PFSK-1 (cell line): ENCODE results near the gene KLF12.

Experiments used
- FOXP2 ChIP-seq: optimal IDR thresholded peaks from 2 replicates; pipeline ENCODE3; 2011; ENCODE audit warnings: borderline replicate concordance, control low read depth, inconsistent platforms; ENCODE audit not compliant: insufficient read depth; ENCODE audit errors: extremely low read length, extremely low read depth
- POLR2AphosphoS5 ChIP-seq: IDR thresholded peaks from 2 replicates; pipeline ENCODE4 v1.6.1; 2012; ENCODE audit warnings: low read depth, mild to moderate bottlenecking, control low read depth, low read length, moderate library complexity
- SIN3A ChIP-seq: IDR thresholded peaks from 2 replicates; pipeline ENCODE4 v1.6.1; 2012; ENCODE audit warnings: mild to moderate bottlenecking, low read length, moderate library complexity, borderline replicate concordance; ENCODE audit not compliant: insufficient read depth
- TAF1 ChIP-seq: IDR thresholded peaks from 2 replicates; pipeline ENCODE4 v1.6.1; 2012; ENCODE audit warnings: low read length, control low read depth, borderline replicate concordance; ENCODE audit not compliant: insufficient read depth
- TF ChIP-seq, protein P1 (sequence below), 2 experiments: IDR thresholded peaks; 2 replicates each; pipeline versions ENCODE4 v1.6.1 to v1.8.0; 2011 to 2012; ENCODE audit warnings: low read depth in 2 of 2, low read length in 2 of 2, control low read depth in 1 of 2, inconsistent platforms in 1 of 2, mild to moderate bottlenecking in 1 of 2, moderate library complexity in 1 of 2; ENCODE audit not compliant: insufficient read depth in 1 of 2

Gene KLF12

DNA sequence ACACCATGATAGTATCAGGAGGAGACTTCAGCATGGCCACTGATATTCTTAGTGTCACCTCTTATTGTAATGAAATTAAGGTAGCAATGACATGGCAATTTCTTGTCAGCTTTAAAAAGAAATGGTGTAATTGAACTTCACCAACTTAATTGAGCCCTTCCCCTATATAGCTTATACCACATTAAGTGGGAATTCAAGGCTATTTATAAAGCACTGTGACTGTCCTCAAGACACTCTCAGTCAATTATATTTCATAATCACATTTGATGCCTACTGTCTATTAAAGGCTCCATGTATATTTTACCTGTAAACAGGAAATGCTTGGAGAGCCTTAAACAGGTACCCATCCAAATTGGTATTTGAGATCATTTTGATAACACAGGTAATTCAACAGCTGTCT lies 28.3 kb downstream of the KLF12 start:
- TF ChIP-seq, protein P1, sequence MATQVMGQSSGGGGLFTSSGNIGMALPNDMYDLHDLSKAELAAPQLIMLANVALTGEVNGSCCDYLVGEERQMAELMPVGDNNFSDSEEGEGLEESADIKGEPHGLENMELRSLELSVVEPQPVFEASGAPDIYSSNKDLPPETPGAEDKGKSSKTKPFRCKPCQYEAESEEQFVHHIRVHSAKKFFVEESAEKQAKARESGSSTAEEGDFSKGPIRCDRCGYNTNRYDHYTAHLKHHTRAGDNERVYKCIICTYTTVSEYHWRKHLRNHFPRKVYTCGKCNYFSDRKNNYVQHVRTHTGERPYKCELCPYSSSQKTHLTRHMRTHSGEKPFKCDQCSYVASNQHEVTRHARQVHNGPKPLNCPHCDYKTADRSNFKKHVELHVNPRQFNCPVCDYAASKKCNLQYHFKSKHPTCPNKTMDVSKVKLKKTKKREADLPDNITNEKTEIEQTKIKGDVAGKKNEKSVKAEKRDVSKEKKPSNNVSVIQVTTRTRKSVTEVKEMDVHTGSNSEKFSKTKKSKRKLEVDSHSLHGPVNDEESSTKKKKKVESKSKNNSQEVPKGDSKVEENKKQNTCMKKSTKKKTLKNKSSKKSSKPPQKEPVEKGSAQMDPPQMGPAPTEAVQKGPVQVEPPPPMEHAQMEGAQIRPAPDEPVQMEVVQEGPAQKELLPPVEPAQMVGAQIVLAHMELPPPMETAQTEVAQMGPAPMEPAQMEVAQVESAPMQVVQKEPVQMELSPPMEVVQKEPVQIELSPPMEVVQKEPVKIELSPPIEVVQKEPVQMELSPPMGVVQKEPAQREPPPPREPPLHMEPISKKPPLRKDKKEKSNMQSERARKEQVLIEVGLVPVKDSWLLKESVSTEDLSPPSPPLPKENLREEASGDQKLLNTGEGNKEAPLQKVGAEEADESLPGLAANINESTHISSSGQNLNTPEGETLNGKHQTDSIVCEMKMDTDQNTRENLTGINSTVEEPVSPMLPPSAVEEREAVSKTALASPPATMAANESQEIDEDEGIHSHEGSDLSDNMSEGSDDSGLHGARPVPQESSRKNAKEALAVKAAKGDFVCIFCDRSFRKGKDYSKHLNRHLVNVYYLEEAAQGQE (IDR thresholded peaks at IDR 0.05; ENCODE audit: insufficient read depth in 1 of 2, low read depth in 2 of 2, low read length in 2 of 2) = no peak
- TF ChIP-seq SIN3A (no peak), FOXP2 (no peak), POLR2AphosphoS5 (no peak), TAF1 (no peak)

DNA sequence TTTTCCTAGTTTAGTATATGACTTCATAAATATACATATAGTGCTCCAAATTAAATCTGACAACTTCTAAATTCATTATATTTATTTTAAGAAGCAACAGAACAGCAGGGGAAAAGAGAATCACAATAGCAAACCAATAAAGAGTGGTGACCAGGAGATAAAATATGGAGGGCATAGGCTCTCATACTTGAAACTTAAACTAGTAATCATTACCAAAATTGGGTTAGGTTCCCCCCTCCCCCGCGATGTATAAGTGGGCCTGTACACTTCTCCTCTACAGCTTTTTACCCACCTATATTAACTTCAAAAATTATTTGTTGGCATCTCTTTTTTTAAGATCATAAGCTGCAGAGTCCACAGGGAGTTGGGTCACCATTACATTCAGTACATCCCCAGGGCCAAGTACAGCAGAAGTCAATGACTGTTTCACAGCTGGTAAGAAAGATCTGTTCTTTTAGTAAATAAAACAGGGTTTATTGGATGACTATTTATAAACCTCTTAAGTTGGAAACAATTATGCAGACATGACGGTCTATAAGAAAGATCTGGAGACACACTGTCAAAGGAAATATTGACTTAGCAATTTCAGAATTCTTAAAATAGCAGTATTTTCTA lies 29.4 kb downstream of the KLF12 start:
- TF ChIP-seq FOXP2 = no peak

DNA sequence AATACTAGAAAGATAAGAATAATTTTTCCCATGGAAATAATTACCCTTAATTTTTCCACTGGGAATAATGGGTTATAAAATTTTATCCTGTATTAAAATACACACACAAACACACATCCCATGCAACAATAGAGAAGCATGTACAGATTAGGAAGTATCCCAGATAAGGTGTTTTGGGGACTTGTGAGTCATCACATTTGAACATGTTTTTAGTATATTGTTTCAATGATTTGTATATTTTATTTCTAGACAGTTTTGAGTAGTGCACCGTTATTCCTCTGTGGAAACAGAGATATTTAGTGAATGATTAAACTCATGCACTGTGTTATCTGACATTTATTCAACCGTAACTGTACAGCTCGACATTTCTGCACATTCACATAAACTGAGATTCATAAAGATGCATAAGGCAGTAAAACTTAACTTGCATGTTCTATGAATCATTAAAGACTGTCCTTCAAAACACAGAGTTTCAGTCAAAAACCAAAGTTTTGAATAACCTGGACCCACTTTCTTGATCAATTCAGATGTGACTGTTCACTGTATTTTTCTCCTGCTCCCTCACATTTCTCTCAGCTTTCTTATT lies 30.1 kb downstream of the KLF12 start:
- TF ChIP-seq FOXP2 = no peak

DNA sequence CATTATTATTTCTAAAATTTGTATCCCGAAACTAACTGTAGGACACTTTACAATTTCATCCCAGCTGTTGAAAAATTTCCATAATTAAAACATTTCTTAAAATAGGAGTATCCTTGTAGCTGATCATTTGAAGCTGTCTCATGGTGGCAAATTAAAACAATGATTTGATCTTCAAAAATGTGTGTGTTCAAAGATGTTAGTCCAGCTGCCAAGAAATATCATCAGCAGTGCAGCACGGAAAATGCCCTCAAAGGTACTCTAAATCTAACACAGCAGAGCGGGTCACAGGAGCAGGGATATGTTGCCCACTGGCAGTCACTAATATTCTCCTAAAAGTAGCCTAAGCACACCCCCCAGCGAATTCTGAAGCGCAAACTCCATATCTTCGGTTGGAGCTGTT lies 31.0 kb downstream of the KLF12 start:
- TF ChIP-seq SIN3A = no peak
- TF ChIP-seq, protein P1 (IDR thresholded peaks at IDR 0.05; ENCODE audit: insufficient read depth in 1 of 2, low read depth in 2 of 2, low read length in 2 of 2) = no peak
- TF ChIP-seq TAF1 = no peak
- TF ChIP-seq FOXP2 = no peak
- TF ChIP-seq POLR2AphosphoS5 = no peak

DNA sequence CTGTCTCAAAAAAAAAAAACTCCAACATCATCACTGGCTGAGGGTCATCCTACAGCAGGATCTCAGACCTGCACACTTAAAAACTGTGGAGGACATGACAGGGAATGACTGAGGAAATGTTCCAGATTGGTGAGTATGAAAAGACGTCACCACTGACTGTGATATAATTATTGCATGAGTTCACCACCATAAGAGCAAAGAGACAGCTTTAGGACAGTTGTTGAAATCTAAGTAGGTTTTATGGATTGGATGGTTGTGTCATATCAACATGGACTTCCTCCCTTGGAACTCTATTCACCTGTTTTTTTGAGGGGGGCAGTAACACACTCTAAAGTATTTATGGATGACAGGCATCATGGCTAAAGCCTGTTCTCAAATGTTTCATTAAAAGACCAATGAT lies 31.5 kb downstream of the KLF12 start:
- TF ChIP-seq FOXP2 = no peak
- no peak for TF ChIP-seq TAF1
- TF ChIP-seq SIN3A = no peak
- TF ChIP-seq, protein P1 (IDR thresholded peaks at IDR 0.05; ENCODE audit: insufficient read depth in 1 of 2, low read depth in 2 of 2, low read length in 2 of 2) = no peak
- no peak for TF ChIP-seq POLR2AphosphoS5

DNA sequence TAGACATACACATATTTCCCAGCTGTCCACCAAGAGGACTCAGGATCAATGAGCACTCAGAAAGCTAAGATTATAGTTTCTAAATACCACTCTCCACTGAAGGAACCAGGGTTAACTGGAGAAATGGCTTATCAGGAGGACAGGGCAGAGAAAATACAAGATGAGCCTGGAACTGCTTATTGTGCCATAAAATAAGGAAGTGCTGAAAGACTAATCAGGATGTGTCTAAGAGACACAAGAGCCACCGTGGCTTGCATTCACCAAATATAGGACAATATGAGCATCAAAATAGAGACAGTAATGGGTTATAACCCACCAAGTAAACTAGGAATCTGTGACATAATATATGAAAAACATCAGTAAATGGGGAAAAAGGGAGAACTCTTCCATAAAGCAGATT lies 32.8 kb downstream of the KLF12 start:
- TF ChIP-seq POLR2AphosphoS5 (no peak), TAF1 (no peak), SIN3A (no peak)

DNA sequence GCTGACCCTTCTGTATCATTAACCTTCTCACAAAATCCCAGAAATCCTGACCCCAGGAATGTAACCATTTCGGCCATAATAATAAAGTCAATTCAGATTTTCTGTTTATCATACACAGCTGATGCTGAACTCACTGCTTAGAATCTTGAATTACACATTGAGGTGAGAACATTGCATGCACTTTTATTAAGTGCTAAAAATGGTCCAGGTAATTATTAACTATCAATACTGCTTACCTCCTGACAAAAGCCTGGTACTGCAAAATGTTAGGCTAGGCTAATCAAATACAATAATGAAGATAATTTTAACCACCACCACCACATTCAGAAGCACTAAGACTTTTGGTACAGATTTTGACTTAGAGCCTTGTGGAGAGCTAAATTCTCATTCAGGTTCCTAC lies 36.1 kb downstream of the KLF12 start:
- no peak for TF ChIP-seq FOXP2
- TF ChIP-seq, protein P1 (IDR thresholded peaks at IDR 0.05; ENCODE audit: insufficient read depth in 1 of 2, low read depth in 2 of 2, low read length in 2 of 2) = no peak
- no peak for TF ChIP-seq TAF1
- no peak for TF ChIP-seq SIN3A
- TF ChIP-seq POLR2AphosphoS5 = no peak
